IMR-90 (cell line): ENCODE results near the gene FOSL2. TPM values are rescaled to one million over a fixed set of nuclear protein-coding genes. Genes with fewer than 3 reads are reported as not detected.

Source experiments
- ATAC-seq: fragments of 200-7000 bp; cut with Tn5 transposase; 2 replicates; pipeline ENCODE4 v1.9.1; 2020; ENCODE audit warnings: low read depth, mild to moderate bottlenecking, moderate library complexity
- BruUV-seq: library from RNA; stranded (reverse); fragments of 400-500 nt; replicated peaks from 2 replicates; lab custom pipeline; 2021; lab: Mats Ljungman, UMichigan
- CTCF ChIA-PET: fragments of 300-600 bp; formaldehyde crosslinking; extraction: SDS; loops from one replicate; lab custom pipeline; 2021; ENCODE audit warnings: antibody characterized with exemption; lab: Yijun Ruan, JAX
- POLR2A ChIA-PET: fragments of 300-600 bp; sonication (Branson Sonifier 250); formaldehyde crosslinking; loops from one replicate; lab custom pipeline; 2022; ENCODE audit warnings: antibody characterized with exemption; ENCODE audit not compliant: unreplicated experiment; lab: Charles Lee
- DNase-seq: peaks from one replicate; pipeline ENCODE4 v3.0.0; 2013
- H2AFZ ChIP-seq: replicated peaks from 2 replicates; pipeline ENCODE3; 2013; ENCODE audit warnings: low read length, mild to moderate bottlenecking; ENCODE audit not compliant: poor library complexity
- H2AK5ac ChIP-seq: 2 replicates; pipeline ENCODE4 v1.6.1; 2013; ENCODE audit warnings: low read depth, low read length, inconsistent platforms
- H2AK9ac ChIP-seq: replicated peaks from 2 replicates; pipeline ENCODE3; 2013; ENCODE audit warnings: mild to moderate bottlenecking, low read depth, low read length, moderate library complexity; ENCODE audit not compliant: poor library complexity
- H2BK120ac ChIP-seq: 2 replicates; pipeline ENCODE4 v1.6.1; 2013; ENCODE audit warnings: low read depth, low read length, inconsistent platforms
- H2BK15ac ChIP-seq: 3 replicates; pipeline ENCODE4 v1.6.1; 2013; ENCODE audit warnings: low read depth, low read length, inconsistent platforms
- H2BK20ac ChIP-seq: 2 replicates; pipeline ENCODE4 v1.6.1; 2013; ENCODE audit warnings: low read depth, mild to moderate bottlenecking, inconsistent platforms, low read length, moderate library complexity
- H2BK5ac ChIP-seq: 2 replicates; pipeline ENCODE4 v1.6.1; 2013; ENCODE audit warnings: mild to moderate bottlenecking, low read depth, low read length, inconsistent platforms; ENCODE audit not compliant: poor library complexity, severe bottlenecking
- H3K14ac ChIP-seq: replicated peaks from 2 replicates; pipeline ENCODE4 v1.6.1; 2013; ENCODE audit warnings: low read depth, low read length, inconsistent platforms
- H3K18ac ChIP-seq: 2 replicates; pipeline ENCODE4 v1.6.1; 2013; ENCODE audit warnings: low read depth, low read length, control low read depth
- H3K23ac ChIP-seq: 2 replicates; pipeline ENCODE4 v1.6.1; 2013; ENCODE audit warnings: low read depth, low read length, inconsistent platforms
- H3K27ac ChIP-seq: 2 replicates; pipeline ENCODE4 v1.5.1; 2013; ENCODE audit warnings: mild to moderate bottlenecking, control low read depth, low read length; ENCODE audit not compliant: insufficient read depth
- H3K27me3 ChIP-seq: 2 replicates; pipeline ENCODE4 v1.6.1; 2013; ENCODE audit warnings: low read length; ENCODE audit not compliant: control insufficient read depth, insufficient read depth
- H3K36me3 ChIP-seq: 2 replicates; pipeline ENCODE4 v1.6.1; 2013; ENCODE audit warnings: low read length, mixed read lengths; ENCODE audit not compliant: control insufficient read depth, insufficient read depth
- H3K4ac ChIP-seq: 2 replicates; pipeline ENCODE4 v1.6.1; 2013; ENCODE audit warnings: low read depth, low read length, inconsistent platforms
- H3K4me1 ChIP-seq: 2 replicates; pipeline ENCODE4 v1.6.1; 2013; ENCODE audit warnings: low read length, mixed read lengths; ENCODE audit not compliant: control insufficient read depth, insufficient read depth
- H3K4me2 ChIP-seq: 2 replicates; pipeline ENCODE4 v1.6.1; 2013; ENCODE audit warnings: low read depth, mild to moderate bottlenecking, control low read depth, low read length, moderate library complexity
- H3K4me3 ChIP-seq: 2 replicates; pipeline ENCODE4 v1.5.1; 2013; ENCODE audit warnings: low read depth, mild to moderate bottlenecking, control low read depth, low read length, moderate library complexity; ENCODE audit not compliant: insufficient read depth
- H3K56ac ChIP-seq: 2 replicates; pipeline ENCODE4 v1.6.1; 2013; ENCODE audit warnings: low read length, inconsistent platforms; ENCODE audit not compliant: insufficient read depth; ENCODE audit errors: extremely low read depth
- H3K79me1 ChIP-seq, 2 experiments: 2 replicates each; pipeline ENCODE4 v1.6.1; 2013; ENCODE audit warnings: low read length in 2 of 2, inconsistent platforms in 1 of 2, low read depth in 1 of 2
- H3K9ac ChIP-seq: 2 replicates; pipeline ENCODE4 v1.6.1; 2013; ENCODE audit warnings: low read depth, low read length, control low read depth
- H3K9me1 ChIP-seq: 2 replicates; pipeline ENCODE4 v1.6.1; 2013; ENCODE audit warnings: low read length, inconsistent platforms; ENCODE audit not compliant: insufficient read depth
- H3K9me3 ChIP-seq: 2 replicates; pipeline ENCODE4 v1.6.1; 2013; ENCODE audit warnings: low read length; ENCODE audit not compliant: control insufficient read depth, insufficient read depth
- H4K20me1 ChIP-seq: 2 replicates; pipeline ENCODE4 v1.6.1; 2013; ENCODE audit warnings: low read length, inconsistent platforms; ENCODE audit not compliant: insufficient read depth
- H4K5ac ChIP-seq: 2 replicates; pipeline ENCODE4 v1.6.1; 2013; ENCODE audit warnings: mild to moderate bottlenecking, low read depth, low read length, control low read depth
- H4K8ac ChIP-seq, 2 experiments: 2 replicates each; pipeline ENCODE4 v1.6.1; 2013; ENCODE audit warnings: low read depth in 2 of 2, low read length in 2 of 2, control low read depth in 1 of 2, inconsistent platforms in 1 of 2
- H4K91ac ChIP-seq: 2 replicates; pipeline ENCODE4 v1.6.1; 2013; ENCODE audit warnings: low read depth, low read length, inconsistent platforms; ENCODE audit not compliant: insufficient read depth
- BHLHE40 ChIP-seq: fragments of 150-350 bp; IDR thresholded peaks from 2 replicates; pipeline ENCODE4 v1.6.1; 2016; ENCODE audit warnings: mild to moderate bottlenecking, low read depth, low read length
- CEBPB ChIP-seq: IDR thresholded peaks from 2 replicates; pipeline ENCODE4 v1.6.1; 2012; ENCODE audit warnings: low read depth, low read length, improper control_type of control experiment
- CHD1 ChIP-seq: IDR thresholded peaks from 2 replicates; pipeline ENCODE4 v1.6.1; 2012; ENCODE audit warnings: low read depth, low read length, improper control_type of control experiment
- FOS ChIP-seq: fragments of 150-350 bp; IDR thresholded peaks from 2 replicates; pipeline ENCODE4 v1.6.1; 2016; ENCODE audit warnings: low read depth, low read length
- MAFK ChIP-seq: IDR thresholded peaks from 2 replicates; pipeline ENCODE4 v1.6.1; 2012; ENCODE audit warnings: low read depth, low read length, improper control_type of control experiment
- MXI1 ChIP-seq: IDR thresholded peaks from 2 replicates; pipeline ENCODE4 v1.6.1; 2012; ENCODE audit warnings: low read depth, mild to moderate bottlenecking, low read length, moderate library complexity, borderline replicate concordance
- NFE2L2 ChIP-seq: fragments of 150-350 bp; IDR thresholded peaks from 2 replicates; pipeline ENCODE4 v1.6.1; 2016; ENCODE audit warnings: low read depth, mild to moderate bottlenecking, low read length
- POLR2A ChIP-seq: IDR thresholded peaks from 2 replicates; pipeline ENCODE4 v1.6.1; 2012; ENCODE audit warnings: mild to moderate bottlenecking, low read depth, low read length
- RCOR1 ChIP-seq: IDR thresholded peaks from 2 replicates; pipeline ENCODE4 v1.6.1; 2012; ENCODE audit warnings: mild to moderate bottlenecking, low read length, improper control_type of control experiment; ENCODE audit not compliant: insufficient replicate concordance
- RFX5 ChIP-seq: IDR thresholded peaks from 2 replicates; pipeline ENCODE4 v1.8.0; 2012; ENCODE audit warnings: low read depth, mild to moderate bottlenecking, low read length, moderate library complexity
- SMC3 ChIP-seq: fragments of 150-350 bp; IDR thresholded peaks from 2 replicates; pipeline ENCODE4 v1.6.1; 2016; ENCODE audit warnings: low read depth, mild to moderate bottlenecking, antibody characterized with exemption, low read length, moderate library complexity
- WGBS, 2 experiments: methylation state at CpG; one replicate each; pipeline versions ENCODE4 v1.1.5 to v1.1.7; 2013; ENCODE audit warnings: missing lambda C conversion rate in 2 of 2; ENCODE audit not compliant: insufficient read length in 1 of 2; ENCODE audit errors: extremely low coverage in 2 of 2; 5-methylcytosine and 5-hydroxymethylcytosine counted together
- dilution Hi-C: fragments of 300-500 bp; cut with HindIII; formaldehyde crosslinking; loops from one replicate; pipeline ENCODE4 v1.14.3; 2018; ENCODE audit warnings: low sequenced_read_pairs; ENCODE audit not compliant: unreplicated experiment
- in situ Hi-C: fragments of 300-500 bp; cut with MboI; formaldehyde crosslinking; loops from 3 replicates; pipeline ENCODE4 v1.14.3; 2019; ENCODE audit warnings: low sequenced_read_pairs, inconsistent platforms, mixed read lengths
- intact Hi-C: fragments of 100-400 bp; cut with micrococcal nuclease; formaldehyde crosslinking; loops from 2 replicates; pipeline ENCODE4 v1.10.0; 2022
- polyA plus RNA-seq, 3 experiments: library from polyadenylated mRNA; depleted of rRNA; stranded (reverse); fragments of >200 nt; gene quantifications; 2 replicates each; pipeline ENCODE4 v1.2.3, GENCODE V29; 2012; ENCODE audit warnings: low replicate concordance in 1 of 3
- total RNA-seq: library from RNA; depleted of rRNA; stranded (reverse); fragments of >200 nt; gene quantifications from 2 replicates; pipeline ENCODE4 v1.2.3, GENCODE V29; 2012
- TF ChIP-seq, protein P1 (sequence below): conservative IDR thresholded peaks from 2 replicates; pipeline ENCODE4 v1.5.1; 2012; ENCODE audit warnings: mild to moderate bottlenecking, low read depth, low read length, improper control_type of control experiment
- TF ChIP-seq, protein P2 (sequence below): fragments of 150-350 bp; IDR thresholded peaks from 2 replicates; pipeline ENCODE4 v1.6.1; 2017; ENCODE audit warnings: mild to moderate bottlenecking, antibody characterized with exemption, low read length, low read depth

The FOSL2 gene
- total and polyA plus RNA-seq, 2 of the 4 experiments (the other 2 are of a cell fraction), result 31.4 to 46.3 TPM

DNA sequence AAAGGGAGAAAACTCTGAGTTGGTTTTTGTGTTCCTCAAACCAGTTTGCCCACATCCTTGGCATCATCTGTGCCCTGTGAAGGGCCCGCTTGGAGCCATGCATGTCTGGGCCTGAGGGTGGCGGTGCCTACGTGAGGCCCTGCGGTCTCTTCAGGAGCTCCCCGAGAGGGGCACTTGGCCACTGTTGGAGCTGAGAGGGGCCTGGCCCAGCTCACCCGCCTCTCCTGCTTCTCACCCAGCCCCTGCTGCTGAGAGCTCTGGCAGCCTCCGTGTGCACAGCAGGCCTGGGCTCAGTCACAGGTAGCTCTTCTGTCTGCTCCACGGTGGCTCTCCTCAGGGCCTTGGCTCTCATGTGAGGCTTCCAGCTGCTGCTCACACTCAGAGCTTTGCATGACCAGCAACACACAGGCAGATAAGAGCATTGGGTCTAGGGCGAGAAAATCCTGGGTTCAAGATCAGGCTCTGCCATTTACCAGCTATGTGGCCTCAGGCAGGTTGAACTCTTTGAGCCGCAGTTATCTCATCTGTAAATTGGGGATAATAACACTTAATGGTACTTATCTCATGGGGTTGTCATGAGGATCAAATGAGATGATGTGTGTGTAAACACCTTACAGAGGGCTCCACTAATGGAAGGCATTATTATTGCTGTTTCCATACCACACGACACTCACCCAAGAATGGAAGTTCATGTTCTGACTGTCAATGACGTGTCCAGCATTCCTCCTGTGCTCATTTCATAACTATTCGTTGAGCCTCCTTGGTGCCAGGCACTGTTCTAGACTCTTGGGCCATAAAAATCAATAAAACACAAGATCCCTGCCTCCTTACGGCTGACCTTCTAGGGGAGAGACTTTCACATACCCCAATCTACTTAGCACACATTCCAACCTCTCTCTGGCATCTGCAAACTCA lies 61.6 kb downstream of the FOSL2 start:
- BruUV-seq, result no TSS peak
- POLR2A ChIA-PET, result interaction anchor here (0.5 kb wide), 1 partner anchor 711 kb away, joined by 9 read pairs; no protein-coding TSS in a partner anchor
- intact Hi-C loops, result loop anchor here (5.0 kb wide), 1 partner anchor 732 kb away; no protein-coding TSS in a partner anchor
- TF ChIP-seq, protein P1, sequence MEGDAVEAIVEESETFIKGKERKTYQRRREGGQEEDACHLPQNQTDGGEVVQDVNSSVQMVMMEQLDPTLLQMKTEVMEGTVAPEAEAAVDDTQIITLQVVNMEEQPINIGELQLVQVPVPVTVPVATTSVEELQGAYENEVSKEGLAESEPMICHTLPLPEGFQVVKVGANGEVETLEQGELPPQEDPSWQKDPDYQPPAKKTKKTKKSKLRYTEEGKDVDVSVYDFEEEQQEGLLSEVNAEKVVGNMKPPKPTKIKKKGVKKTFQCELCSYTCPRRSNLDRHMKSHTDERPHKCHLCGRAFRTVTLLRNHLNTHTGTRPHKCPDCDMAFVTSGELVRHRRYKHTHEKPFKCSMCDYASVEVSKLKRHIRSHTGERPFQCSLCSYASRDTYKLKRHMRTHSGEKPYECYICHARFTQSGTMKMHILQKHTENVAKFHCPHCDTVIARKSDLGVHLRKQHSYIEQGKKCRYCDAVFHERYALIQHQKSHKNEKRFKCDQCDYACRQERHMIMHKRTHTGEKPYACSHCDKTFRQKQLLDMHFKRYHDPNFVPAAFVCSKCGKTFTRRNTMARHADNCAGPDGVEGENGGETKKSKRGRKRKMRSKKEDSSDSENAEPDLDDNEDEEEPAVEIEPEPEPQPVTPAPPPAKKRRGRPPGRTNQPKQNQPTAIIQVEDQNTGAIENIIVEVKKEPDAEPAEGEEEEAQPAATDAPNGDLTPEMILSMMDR, result no peak
- TF ChIP-seq MXI1 (no peak), RFX5 (no peak), MAFK (no peak), BHLHE40 (no peak), SMC3 (no peak), POLR2A (no peak), CHD1 (no peak), NFE2L2 (no peak), FOS (no peak), CEBPB (no peak), RCOR1 (no peak)
- TF ChIP-seq, protein P2, sequence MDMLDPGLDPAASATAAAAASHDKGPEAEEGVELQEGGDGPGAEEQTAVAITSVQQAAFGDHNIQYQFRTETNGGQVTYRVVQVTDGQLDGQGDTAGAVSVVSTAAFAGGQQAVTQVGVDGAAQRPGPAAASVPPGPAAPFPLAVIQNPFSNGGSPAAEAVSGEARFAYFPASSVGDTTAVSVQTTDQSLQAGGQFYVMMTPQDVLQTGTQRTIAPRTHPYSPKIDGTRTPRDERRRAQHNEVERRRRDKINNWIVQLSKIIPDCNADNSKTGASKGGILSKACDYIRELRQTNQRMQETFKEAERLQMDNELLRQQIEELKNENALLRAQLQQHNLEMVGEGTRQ, result no peak

More for the DNA sequence above, 61.6 kb downstream of the FOSL2 start:
- Histone ChIP-seq H3K18ac (no peak overlapping the region), H4K91ac (no peak overlapping the region), H2AK9ac (peak overlapping the region; percentile 15), H3K4me3 (no peak overlapping the region), H4K20me1 (no peaks in the 10 kb centered on the region), H3K9ac (no peak overlapping the region), H3K36me3 (no peaks in the 10 kb centered on the region), H2BK5ac (peak overlapping the region; percentile 16), H3K27ac (no peak overlapping the region), H2BK20ac (peak overlapping the region; percentile 45; the same call in 1 of the 2 replicates), H3K23ac (0 out of 2 replicates have a peak overlapping the region, but pooled peaks have one; percentile 15), H3K27me3 (no peaks in the 10 kb centered on the region), H2AK5ac (peak overlapping the region; percentile 33; the same call in 1 of the 2 replicates), H3K14ac (0 out of 2 replicates have a peak overlapping the region, but pooled peaks have one; percentile 15), H3K9me1 (peaks cover 12% of the 10 kb centered on the region), H4K5ac (no peak overlapping the region), H3K4me1 (peaks cover 6% of the 10 kb centered on the region; the same call in 1 of the 2 replicates), H2BK15ac (0 out of 3 replicates have a peak overlapping the region, but pooled peaks have one; percentile 7), H3K9me3 (no peaks in the 10 kb centered on the region), H2BK120ac (no peak overlapping the region), H3K4me2 (no peak overlapping the region), H3K79me1 (peaks cover 0 to 12% of the 10 kb centered on the region in 2 experiments; a peak in 2 of 4 replicates), H3K4ac (no peak overlapping the region), H4K8ac (no peak overlapping the region), H3K56ac (no peak overlapping the region), H2AFZ (peak overlapping the region; percentile 41)
- CTCF ChIA-PET, result interaction anchor here (0.6 kb wide), 1 partner anchor 389 kb away, joined by 3 read pairs; no protein-coding TSS in a partner anchor
- dilution Hi-C loops, result no loop called here
- peak; percentile 45 for DNase-seq
- 80% methylated on average over 9 of the region's 14 CpGs; no CpG with 5 or more reads in 1 of the 2 experiments for WGBS, 2 experiments
- ATAC-seq, result no peak
- in situ Hi-C loops, result no loop called here
